SJSA1 (cell line): Measurements from ENCODE around the gene KRT73. TPM values are rescaled to one million over a fixed set of nuclear protein-coding genes. Genes with fewer than 3 reads are reported as not detected.
"Not testable (repeated sequence)": the region's sequence is repeated elsewhere in the genome, so short reads cannot be mapped to it uniquely, and the experiment has no call there.

Source experiments
- DNase-seq, 2 experiments: peaks; one replicate each; pipeline ENCODE4 v3.0.0-alpha.2; 2015 to 2020; ENCODE audit warnings: low spot score in 2 of 2, low read depth in 1 of 2
- H3K27ac ChIP-seq: fragments of 250-450 bp; sonication (Bioruptor Pico); 2 replicates; pipeline ENCODE4 v1.5.1; 2020; ENCODE audit warnings: mild to moderate bottlenecking, moderate library complexity
- H3K27me3 ChIP-seq: fragments of 250-450 bp; sonication (Bioruptor Pico); replicated peaks from 2 replicates; pipeline ENCODE4 v1.5.1; 2020; ENCODE audit warnings: mild to moderate bottlenecking, moderate library complexity
- H3K36me3 ChIP-seq: fragments of 250-450 bp; sonication (Bioruptor Pico); 2 replicates; pipeline ENCODE4 v1.5.1; 2020; ENCODE audit warnings: mild to moderate bottlenecking
- H3K4me1 ChIP-seq: fragments of 250-450 bp; sonication (Bioruptor Pico); replicated peaks from 2 replicates; pipeline ENCODE4 v1.6.1; 2021; ENCODE audit warnings: mild to moderate bottlenecking
- H3K4me3 ChIP-seq: fragments of 250-450 bp; sonication (Bioruptor Pico); 2 replicates; pipeline ENCODE4 v1.5.1; 2020; ENCODE audit warnings: mild to moderate bottlenecking
- H3K9me3 ChIP-seq: fragments of 250-450 bp; sonication (Bioruptor Pico); replicated peaks from 2 replicates; pipeline ENCODE4 v1.5.1; 2020; ENCODE audit warnings: mild to moderate bottlenecking
- total RNA-seq: library from RNA; depleted of rRNA; stranded (reverse); fragments of >200 nt; shearing (Covaris generic); gene quantifications from 2 replicates; pipeline ENCODE4 v1.2.3, GENCODE V29; 2014

Gene KRT73
- total RNA-seq, 1 experiment from 2014 or later: not detected

DNA sequence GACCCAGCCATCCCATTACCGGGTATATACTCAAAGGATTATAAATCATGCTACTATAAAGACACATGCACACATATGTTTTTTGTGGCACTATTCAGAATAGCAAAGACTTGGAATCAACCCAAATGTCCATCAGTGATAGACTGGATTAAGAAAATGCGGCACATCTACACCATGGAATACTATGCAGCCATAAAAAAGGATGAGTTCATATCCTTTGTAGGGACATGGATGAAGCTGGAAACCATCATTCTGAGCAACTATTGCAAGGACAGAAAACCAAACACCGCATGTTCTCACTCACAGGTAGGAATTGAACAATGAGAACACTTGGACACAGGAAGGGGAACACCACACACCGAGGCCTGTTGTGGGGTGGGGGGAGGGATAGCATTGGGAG is 24.1 kb downstream of the KRT73 start:
- not testable (repeated sequence) for H3K4me3 ChIP-seq, H3K36me3 ChIP-seq, H3K4me1 ChIP-seq, H3K9me3 ChIP-seq, DNase-seq, H3K27ac ChIP-seq
- peaks cover 37% of the 10 kb centered on the region for H3K27me3 ChIP-seq

DNA sequence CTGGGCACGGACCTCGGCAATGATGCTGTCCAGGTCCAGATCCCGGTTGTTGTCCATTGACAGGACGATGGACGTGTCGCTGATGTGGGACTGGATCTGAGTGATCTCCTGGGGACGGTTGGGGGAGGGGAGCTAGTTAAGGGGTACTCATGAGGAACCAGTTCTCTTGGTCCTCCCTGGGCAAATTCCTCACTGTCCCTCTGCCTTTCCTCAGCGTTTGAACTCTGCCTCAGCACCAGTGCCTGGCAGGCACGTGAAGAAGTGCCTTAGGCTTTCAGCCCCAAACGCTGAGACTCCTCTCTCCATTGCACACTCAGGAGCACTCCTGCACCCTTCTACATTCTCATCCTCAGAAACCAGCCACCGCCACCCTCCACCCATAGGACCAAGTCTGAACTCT is 26.8 kb downstream of the KRT73 start:
- no peak overlapping the region for H3K4me3 ChIP-seq
- peaks cover 15% of the 10 kb centered on the region for H3K27me3 ChIP-seq
- H3K4me1 ChIP-seq: no peaks in the 10 kb centered on the region
- no peaks in the 10 kb centered on the region for H3K36me3 ChIP-seq
- H3K27ac ChIP-seq: no peak overlapping the region
- no peaks in the 10 kb centered on the region for H3K9me3 ChIP-seq
- DNase-seq: no peak

DNA sequence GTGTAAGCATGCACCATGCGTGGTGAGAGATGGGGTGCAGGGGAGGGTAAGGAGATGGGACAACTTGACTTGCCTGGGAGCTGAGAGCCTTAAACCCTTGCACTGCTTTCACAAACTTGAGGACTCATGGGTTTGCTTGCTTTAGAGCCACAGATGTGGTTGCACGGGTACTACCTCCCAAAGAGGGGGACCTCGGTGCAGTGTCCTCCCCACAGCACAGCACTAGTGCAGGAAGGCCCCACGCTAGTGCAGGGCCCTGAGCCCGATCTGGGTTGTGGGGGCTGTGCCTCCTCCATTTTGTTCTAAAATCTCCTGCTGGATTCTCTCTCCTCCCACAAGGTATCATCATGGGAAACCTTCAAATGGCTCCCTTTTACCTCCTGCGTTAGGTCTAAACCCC is 28.3 kb downstream of the KRT73 start:
- Histone ChIP-seq H3K27me3 (peaks cover 5% of the 10 kb centered on the region), H3K4me3 (no peak overlapping the region), H3K27ac (no peak overlapping the region), H3K4me1 (no peaks in the 10 kb centered on the region), H3K9me3 (no peaks in the 10 kb centered on the region), H3K36me3 (no peaks in the 10 kb centered on the region)
- DNase-seq: no peak

DNA sequence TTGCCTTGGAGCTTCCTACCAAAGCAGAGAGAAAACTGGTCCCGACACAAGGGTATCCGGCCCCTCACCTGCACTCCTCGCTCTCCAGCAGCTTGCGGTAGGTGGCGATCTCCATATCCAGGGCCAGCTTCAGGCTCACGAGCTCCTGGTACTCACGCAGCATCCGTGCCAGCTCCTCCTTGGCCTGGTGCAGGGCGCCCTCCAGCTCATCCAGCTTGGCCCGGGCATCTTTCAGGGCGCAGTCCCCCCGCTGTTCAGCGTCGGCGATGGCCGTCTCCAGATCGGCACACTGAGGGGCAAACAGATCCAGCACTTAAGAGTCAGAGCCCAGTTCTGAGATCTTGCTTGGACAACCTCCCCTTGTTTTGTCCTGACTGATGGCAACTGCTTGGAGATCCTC is 30.8 kb downstream of the KRT73 start:
- H3K36me3 ChIP-seq: no peaks in the 10 kb centered on the region
- H3K9me3 ChIP-seq: no peaks in the 10 kb centered on the region
- DNase-seq: no peak
- peaks cover 5% of the 10 kb centered on the region for H3K27me3 ChIP-seq
- H3K4me3 ChIP-seq: no peak overlapping the region
- H3K27ac ChIP-seq: no peak overlapping the region
- no peaks in the 10 kb centered on the region for H3K4me1 ChIP-seq

DNA sequence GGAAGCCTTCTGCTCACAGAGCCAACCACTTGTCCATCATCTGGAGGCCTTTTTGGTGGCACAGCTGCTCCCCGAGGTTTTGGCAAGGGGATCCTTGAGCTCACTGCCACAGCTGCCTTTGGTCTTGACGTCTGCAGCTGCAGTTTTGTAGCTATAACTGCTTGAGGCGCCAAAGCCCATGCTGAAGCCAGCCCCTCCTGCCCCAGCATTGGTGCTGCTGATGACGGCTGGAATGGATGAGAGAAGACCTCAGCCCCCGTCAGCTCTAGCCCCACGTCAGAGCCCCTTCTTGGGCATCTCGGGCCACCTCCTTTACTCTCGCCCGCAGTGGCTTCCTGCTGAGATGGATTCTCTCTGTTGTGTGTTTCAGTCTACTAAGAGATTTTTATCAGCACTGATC is 32.4 kb downstream of the KRT73 start:
- Histone ChIP-seq H3K9me3 (no peaks in the 10 kb centered on the region), H3K4me1 (no peaks in the 10 kb centered on the region), H3K27ac (no peak overlapping the region), H3K4me3 (no peak overlapping the region), H3K27me3 (peaks cover 12% of the 10 kb centered on the region), H3K36me3 (no peaks in the 10 kb centered on the region)
- no peak for DNase-seq

DNA sequence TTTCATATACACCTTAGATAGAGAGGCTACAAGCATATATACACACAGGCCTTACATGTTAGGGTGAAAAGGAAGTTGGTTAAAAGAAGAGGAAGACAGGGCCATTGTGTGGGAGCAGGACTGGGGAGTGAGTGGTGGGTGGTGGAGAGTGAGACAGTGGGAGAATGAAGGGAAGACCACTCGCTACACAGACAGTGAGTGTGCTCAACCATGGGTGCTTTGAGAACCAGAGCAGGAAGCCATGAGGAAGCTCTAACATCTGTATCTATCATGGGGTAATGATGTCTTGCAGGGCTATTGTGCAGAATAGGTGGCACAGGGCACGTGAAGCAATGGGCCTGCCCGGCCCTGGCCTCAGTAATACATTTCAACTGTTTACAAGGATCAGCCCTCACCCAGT is 33.3 kb downstream of the KRT73 start:
- no peak overlapping the region for H3K27ac ChIP-seq
- H3K27me3 ChIP-seq: peaks cover 20% of the 10 kb centered on the region
- H3K4me3 ChIP-seq: no peak overlapping the region
- no peak for DNase-seq
- H3K36me3 ChIP-seq: no peaks in the 10 kb centered on the region
- H3K9me3 ChIP-seq: no peaks in the 10 kb centered on the region
- H3K4me1 ChIP-seq: no peaks in the 10 kb centered on the region

DNA sequence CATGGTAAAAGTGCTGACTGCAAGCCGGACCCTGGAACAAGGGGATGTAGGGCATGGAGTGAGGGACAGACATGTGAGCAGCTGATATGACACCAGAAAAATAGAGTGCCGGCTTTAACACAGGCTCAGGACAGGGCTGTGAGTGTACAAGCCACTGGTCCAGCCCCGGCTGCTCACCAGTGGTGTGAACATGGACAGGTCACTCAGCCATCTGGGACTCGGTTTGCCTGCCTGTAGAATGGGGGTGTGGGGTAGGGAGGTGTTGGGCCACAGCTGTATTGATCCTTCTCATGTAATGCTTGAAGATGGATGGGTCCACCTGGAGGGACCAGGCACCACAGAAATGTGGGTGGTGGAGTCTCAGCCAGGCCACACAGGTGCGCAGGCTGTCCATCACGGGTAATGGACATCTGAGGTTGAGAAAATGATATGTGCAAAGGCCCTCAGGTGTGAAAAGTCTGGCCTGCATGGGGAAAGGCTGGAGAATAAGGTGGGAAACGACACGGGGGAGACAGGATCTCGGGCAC is 34.1 kb downstream of the KRT73 start:
- no peaks in the 10 kb centered on the region for H3K9me3 ChIP-seq
- DNase-seq: no peak
- H3K27ac ChIP-seq: no peak overlapping the region
- H3K36me3 ChIP-seq: no peaks in the 10 kb centered on the region
- no peak overlapping the region for H3K4me3 ChIP-seq
- peaks cover 17% of the 10 kb centered on the region for H3K27me3 ChIP-seq
- H3K4me1 ChIP-seq: no peaks in the 10 kb centered on the region

DNA sequence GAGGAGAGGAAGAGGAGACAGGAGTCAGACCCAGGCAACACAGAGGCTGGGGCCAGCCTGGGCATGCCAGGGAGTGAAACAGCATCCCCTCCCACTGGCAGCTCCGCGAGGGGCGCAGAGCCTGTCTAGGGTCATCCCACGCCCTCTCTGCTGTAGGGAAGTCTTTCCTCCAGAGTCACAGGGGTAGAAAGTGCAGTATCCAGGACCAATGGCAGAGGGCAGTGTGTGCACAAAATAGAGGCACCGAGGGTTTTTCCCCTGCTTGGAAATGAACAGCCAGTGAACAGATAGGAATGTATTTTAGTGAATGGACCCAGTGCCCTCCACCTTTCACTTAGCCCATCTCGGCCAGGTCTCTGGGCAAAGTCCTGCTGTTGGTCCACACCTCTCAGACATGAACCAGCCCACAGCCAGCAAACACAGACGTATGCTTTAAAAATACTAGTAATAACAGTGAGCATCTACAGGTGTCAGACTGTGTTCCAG is 35.3 kb downstream of the KRT73 start:
- Histone ChIP-seq H3K27me3 (peaks cover 26% of the 10 kb centered on the region), H3K4me1 (no peaks in the 10 kb centered on the region), H3K36me3 (no peaks in the 10 kb centered on the region), H3K4me3 (no peak overlapping the region), H3K9me3 (no peaks in the 10 kb centered on the region), H3K27ac (no peak overlapping the region)
- DNase-seq: peak in 1 of 2 experiments; percentile 51

DNA sequence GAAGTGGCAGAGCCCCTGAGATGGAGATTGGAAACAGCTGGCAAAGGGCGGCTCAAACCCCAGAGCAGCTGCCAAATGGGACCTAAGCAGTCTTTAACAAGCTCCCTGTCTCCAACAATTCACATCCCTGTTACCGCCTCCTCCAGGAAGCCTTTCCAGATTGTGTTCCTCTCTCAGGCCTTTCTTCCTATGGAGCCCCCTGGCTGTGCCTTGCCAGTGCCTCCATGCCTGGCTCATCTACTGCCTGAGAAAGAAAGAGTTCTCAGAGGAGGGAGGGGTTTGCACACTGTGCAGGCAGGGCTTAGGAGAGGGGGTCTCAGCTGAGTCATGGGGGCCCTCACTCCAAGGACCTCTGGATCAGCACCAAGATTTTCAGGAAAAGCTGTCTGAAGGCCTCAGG is 35.9 kb downstream of the KRT73 start:
- H3K36me3 ChIP-seq: no peaks in the 10 kb centered on the region
- no peak overlapping the region for H3K27ac ChIP-seq
- no peak for DNase-seq
- peaks cover 26% of the 10 kb centered on the region for H3K27me3 ChIP-seq
- no peaks in the 10 kb centered on the region for H3K9me3 ChIP-seq
- H3K4me1 ChIP-seq: no peaks in the 10 kb centered on the region
- no peak overlapping the region for H3K4me3 ChIP-seq

DNA sequence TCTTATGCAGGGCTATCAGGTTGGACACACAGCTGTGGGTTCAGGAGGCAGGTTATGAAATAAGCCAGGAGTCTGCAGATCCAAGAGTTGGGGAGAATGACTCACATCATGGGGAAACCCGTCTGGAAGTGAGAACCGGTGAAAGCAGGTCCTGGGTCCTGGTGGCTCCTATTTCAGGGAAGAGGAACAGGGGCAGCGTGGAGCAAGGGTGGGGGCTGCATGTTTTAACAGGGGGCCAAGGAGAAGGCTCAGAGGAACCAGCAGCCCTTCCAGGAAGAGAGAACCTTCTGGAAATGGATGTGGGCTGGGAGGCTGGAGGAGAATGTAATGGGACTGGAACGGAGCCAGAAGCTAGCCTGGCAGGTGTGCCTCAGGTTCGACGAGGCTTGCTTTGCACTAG is 36.9 kb downstream of the KRT73 start:
- Histone ChIP-seq H3K9me3 (no peaks in the 10 kb centered on the region), H3K27ac (no peak overlapping the region), H3K36me3 (no peaks in the 10 kb centered on the region), H3K27me3 (peaks cover 31% of the 10 kb centered on the region), H3K4me1 (no peaks in the 10 kb centered on the region), H3K4me3 (no peak overlapping the region)
- DNase-seq: no peak

DNA sequence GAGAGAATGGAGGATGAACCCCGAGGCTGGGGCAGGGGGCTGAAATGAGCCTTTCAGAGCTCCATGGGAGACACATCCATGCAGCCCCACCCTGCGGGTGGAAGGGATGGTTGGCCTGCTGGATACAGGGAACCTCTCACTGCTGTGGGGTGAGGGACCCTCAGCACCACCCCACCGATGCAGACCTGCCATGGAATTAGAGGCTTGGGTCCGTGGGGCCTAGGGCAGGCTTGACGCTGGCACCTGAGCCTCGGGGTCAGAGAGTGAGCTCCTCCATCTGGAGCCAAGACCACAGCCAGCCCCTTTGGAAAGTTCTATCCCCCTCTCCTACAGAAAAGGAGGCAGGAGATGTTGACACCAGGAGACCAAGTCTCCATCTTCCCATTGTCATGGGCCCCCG is 37.3 kb downstream of the KRT73 start:
- Histone ChIP-seq H3K27ac (no peak overlapping the region), H3K36me3 (no peaks in the 10 kb centered on the region), H3K9me3 (no peaks in the 10 kb centered on the region), H3K4me1 (no peaks in the 10 kb centered on the region), H3K4me3 (no peak overlapping the region), H3K27me3 (peaks cover 33% of the 10 kb centered on the region)
- DNase-seq: no peak

DNA sequence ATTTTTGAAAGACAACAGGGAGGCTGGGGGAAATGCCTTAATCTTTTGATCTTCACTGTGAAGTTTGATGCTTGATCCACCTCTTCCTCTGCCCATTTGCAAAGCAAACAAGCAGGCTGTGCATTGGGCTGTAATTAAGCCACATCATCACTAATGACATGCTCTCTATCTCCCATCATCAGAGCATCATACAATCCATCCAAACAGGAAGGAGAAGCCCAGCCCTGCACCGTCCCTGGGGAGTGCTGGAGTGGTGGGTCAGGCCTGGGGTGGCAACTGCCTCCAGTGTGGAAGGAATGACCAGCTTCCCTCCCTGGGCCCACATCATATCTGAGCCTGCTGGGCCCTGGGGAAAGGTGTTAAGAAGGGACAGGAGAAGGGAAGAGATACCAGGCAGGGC is 37.9 kb downstream of the KRT73 start:
- Histone ChIP-seq H3K9me3 (no peaks in the 10 kb centered on the region), H3K27me3 (peaks cover 37% of the 10 kb centered on the region), H3K27ac (no peak overlapping the region), H3K4me3 (no peak overlapping the region), H3K36me3 (no peaks in the 10 kb centered on the region), H3K4me1 (no peaks in the 10 kb centered on the region)
- DNase-seq: no peak

DNA sequence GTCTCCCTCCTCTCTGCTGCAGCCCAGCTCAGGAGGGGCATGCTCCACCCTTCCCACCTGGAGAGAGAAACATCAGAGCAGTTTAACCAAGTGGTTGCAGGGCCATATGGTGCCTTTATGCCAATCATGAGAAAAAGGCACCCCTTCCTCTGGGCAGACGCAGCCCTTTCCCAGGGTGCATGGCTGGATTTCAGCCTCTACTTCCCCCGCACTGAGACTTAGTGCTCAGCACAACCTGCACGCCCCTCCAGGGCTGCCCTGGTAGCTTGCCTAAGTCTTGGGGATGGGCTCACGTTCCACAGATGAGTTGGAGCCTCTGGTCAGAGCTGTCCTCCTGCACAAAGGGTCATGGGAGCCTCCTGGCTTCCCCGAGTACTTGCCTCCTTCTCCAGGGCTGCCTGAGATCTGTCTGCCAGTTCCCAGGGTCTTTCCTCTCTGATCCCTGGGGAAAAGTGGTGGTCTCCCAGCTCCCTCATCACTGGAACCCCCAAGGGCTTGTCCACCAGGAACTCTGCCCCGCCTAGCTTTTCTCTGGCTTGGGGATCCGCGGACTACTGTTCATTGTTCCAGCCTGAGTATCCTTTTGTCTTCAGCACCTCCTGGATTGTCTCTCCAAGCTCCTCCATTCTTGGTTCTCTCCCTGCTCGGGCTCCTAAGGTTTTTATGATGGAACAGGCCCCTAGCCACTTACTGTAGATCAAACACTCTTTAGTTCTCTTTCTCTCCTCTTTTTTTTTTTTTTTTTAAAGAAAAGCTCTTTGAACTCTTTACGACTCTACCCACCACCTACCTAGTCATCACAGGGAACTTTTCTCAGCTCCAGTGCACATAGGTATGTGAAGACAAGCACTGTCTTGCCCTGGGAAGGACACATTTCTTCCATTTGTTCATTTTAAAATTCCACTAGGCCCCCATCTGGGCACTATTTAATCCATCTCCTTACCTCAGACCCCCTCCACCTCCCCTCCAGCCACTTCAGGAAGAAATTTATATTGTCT is 38.6 kb downstream of the KRT73 start:
- no peaks in the 10 kb centered on the region for H3K4me1 ChIP-seq
- no peaks in the 10 kb centered on the region for H3K36me3 ChIP-seq
- no peaks in the 10 kb centered on the region for H3K9me3 ChIP-seq
- no peak overlapping the region for H3K4me3 ChIP-seq
- no peak for DNase-seq
- no peak overlapping the region for H3K27ac ChIP-seq
- peaks cover 37% of the 10 kb centered on the region for H3K27me3 ChIP-seq

DNA sequence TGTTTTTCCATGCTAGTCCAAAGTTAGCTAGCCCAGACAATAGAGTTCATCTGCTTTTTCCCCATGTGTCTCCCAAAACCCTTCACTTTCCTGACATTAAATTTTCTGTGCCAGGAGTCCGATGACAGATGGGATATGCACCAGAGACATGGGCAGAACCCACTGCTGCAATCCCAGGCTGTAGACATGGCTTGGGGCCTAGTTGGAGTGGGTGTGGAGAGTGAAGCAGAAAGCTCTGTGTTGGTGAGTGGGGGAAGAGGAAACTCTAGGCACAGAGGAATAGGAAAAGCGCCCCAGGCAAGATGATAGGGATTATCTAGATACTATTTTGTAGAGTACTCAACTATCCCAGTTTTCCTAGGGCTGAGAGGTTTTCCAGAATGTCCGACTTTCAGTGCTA is 39.9 kb downstream of the KRT73 start:
- Histone ChIP-seq H3K27me3 (peaks cover 37% of the 10 kb centered on the region), H3K27ac (no peak overlapping the region), H3K4me3 (no peak overlapping the region), H3K9me3 (no peaks in the 10 kb centered on the region), H3K36me3 (no peaks in the 10 kb centered on the region), H3K4me1 (no peaks in the 10 kb centered on the region)
- no peak for DNase-seq
